Neural progenitor cell (in vitro differentiated cells): ENCODE results near the gene APBB2. TPM values are rescaled to one million over a fixed set of nuclear protein-coding genes. Genes with fewer than 3 reads are reported as not detected.

Source experiments
- DNase-seq: peaks from one replicate; pipeline ENCODE4 v3.0.0-alpha.2; 2016; ENCODE audit warnings: low spot score
- H2AFZ ChIP-seq: fragments of 200-600 bp; sonication (generic); replicated peaks from 2 replicates; pipeline ENCODE4 v1.6.1; 2016; ENCODE audit warnings: antibody characterized with exemption
- H3F3A ChIP-seq: fragments of 200-600 bp; sonication (generic); 2 replicates; pipeline ENCODE4 v1.6.1; 2016; ENCODE audit warnings: antibody characterized with exemption, low read depth
- H3K27ac ChIP-seq: fragments of 200-600 bp; sonication (generic); 2 replicates; pipeline ENCODE4 v1.5.1; 2016; ENCODE audit warnings: mild to moderate bottlenecking
- H3K27me3 ChIP-seq: fragments of 200-600 bp; sonication (generic); 2 replicates; pipeline ENCODE4 v1.6.1; 2016; ENCODE audit warnings: mild to moderate bottlenecking, moderate library complexity
- H3K36me3 ChIP-seq: fragments of 200-600 bp; sonication (generic); 2 replicates; pipeline ENCODE4 v1.5.1; 2016
- H3K4me1 ChIP-seq: fragments of 200-600 bp; sonication (generic); 2 replicates; pipeline ENCODE4 v1.6.1; 2016; ENCODE audit warnings: mixed run types
- H3K4me2 ChIP-seq: fragments of 200-600 bp; sonication (generic); 2 replicates; pipeline ENCODE4 v1.6.1; 2016
- H3K4me3 ChIP-seq: fragments of 200-600 bp; sonication (generic); 2 replicates; pipeline ENCODE4 v1.5.1; 2016
- H3K79me2 ChIP-seq: fragments of 200-600 bp; sonication (generic); 2 replicates; pipeline ENCODE4 v1.6.1; 2016; ENCODE audit warnings: low read depth
- H3K9ac ChIP-seq: fragments of 200-600 bp; sonication (generic); 2 replicates; pipeline ENCODE4 v1.6.1; 2016
- H3K9me3 ChIP-seq: fragments of 200-600 bp; sonication (generic); 2 replicates; pipeline ENCODE4 v1.5.1; 2016; ENCODE audit warnings: low read depth
- H4K20me1 ChIP-seq: fragments of 200-600 bp; sonication (generic); 2 replicates; pipeline ENCODE4 v1.6.1; 2016; ENCODE audit warnings: low read depth
- H3K27ac Mint-ChIP-seq: 3 replicates; pipeline ENCODE4 v1.8.0; 2021; ENCODE audit warnings: mixed read lengths
- H3K27me3 Mint-ChIP-seq: 2 replicates; pipeline ENCODE4 v1.8.0; 2022; ENCODE audit warnings: low read depth, mild to moderate bottlenecking, inconsistent platforms, moderate library complexity, mixed read lengths; ENCODE audit not compliant: insufficient read depth
- H3K36me3 Mint-ChIP-seq: 3 replicates; pipeline ENCODE4 v1.8.0; 2021; ENCODE audit warnings: mixed read lengths
- H3K4me1 Mint-ChIP-seq: 3 replicates; pipeline ENCODE4 v1.8.0; 2021; ENCODE audit warnings: mixed read lengths
- H3K4me3 Mint-ChIP-seq: 3 replicates; pipeline ENCODE4 v1.8.0; 2021; ENCODE audit warnings: mild to moderate bottlenecking, moderate library complexity, mixed read lengths
- H3K9me3 Mint-ChIP-seq: 3 replicates; pipeline ENCODE4 v1.8.0; 2020; ENCODE audit warnings: mixed read lengths
- EZH2 ChIP-seq: fragments of 200-600 bp; sonication (generic); IDR thresholded peaks from 2 replicates; pipeline ENCODE4 v1.6.1; 2017; ENCODE audit warnings: antibody characterized with exemption, mild to moderate bottlenecking, moderate library complexity
- EZH2phosphoT487 ChIP-seq: fragments of 200-600 bp; sonication (generic); IDR thresholded peaks from 2 replicates; pipeline ENCODE4 v1.6.1; 2017; ENCODE audit warnings: antibody characterized with exemption
- total RNA-seq: library from RNA; depleted of rRNA; stranded (reverse); fragments of >200 nt; gene quantifications from 2 replicates; pipeline ENCODE4 v1.2.3, GENCODE V29; 2015; ENCODE audit warnings: low replicate concordance
- TF ChIP-seq, protein P1 (sequence below): fragments of 200-600 bp; sonication (generic); IDR thresholded peaks from 2 replicates; pipeline ENCODE4 v1.5.1; 2017; ENCODE audit warnings: antibody characterized with exemption, mild to moderate bottlenecking

APBB2 gene
- total RNA-seq, 1 donor from 2014 or later: 83.2 TPM

GRCh38 chr4:40887764-40888131, 326.6 kb downstream of the APBB2 start:
- Histone ChIP-seq H3K4me2 (no peak overlapping the region), H3F3A (no peaks in the 10 kb centered on the region), H3K9ac (no peak overlapping the region), H4K20me1 (no peaks in the 10 kb centered on the region), H3K9me3 (no peaks in the 10 kb centered on the region), H3K4me3 (no peak overlapping the region), H3K27me3 (no peaks in the 10 kb centered on the region), H3K36me3 (no peaks in the 10 kb centered on the region), H2AFZ (no peak overlapping the region), H3K4me1 (no peaks in the 10 kb centered on the region), H3K79me2 (no peaks in the 10 kb centered on the region), H3K27ac (no peak overlapping the region)
- H3K27ac Mint-ChIP-seq: no peak overlapping the region
- TF ChIP-seq EZH2 (no peak), EZH2phosphoT487 (no peak)
- TF ChIP-seq, protein P1, sequence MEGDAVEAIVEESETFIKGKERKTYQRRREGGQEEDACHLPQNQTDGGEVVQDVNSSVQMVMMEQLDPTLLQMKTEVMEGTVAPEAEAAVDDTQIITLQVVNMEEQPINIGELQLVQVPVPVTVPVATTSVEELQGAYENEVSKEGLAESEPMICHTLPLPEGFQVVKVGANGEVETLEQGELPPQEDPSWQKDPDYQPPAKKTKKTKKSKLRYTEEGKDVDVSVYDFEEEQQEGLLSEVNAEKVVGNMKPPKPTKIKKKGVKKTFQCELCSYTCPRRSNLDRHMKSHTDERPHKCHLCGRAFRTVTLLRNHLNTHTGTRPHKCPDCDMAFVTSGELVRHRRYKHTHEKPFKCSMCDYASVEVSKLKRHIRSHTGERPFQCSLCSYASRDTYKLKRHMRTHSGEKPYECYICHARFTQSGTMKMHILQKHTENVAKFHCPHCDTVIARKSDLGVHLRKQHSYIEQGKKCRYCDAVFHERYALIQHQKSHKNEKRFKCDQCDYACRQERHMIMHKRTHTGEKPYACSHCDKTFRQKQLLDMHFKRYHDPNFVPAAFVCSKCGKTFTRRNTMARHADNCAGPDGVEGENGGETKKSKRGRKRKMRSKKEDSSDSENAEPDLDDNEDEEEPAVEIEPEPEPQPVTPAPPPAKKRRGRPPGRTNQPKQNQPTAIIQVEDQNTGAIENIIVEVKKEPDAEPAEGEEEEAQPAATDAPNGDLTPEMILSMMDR: no peak
- H3K4me3 Mint-ChIP-seq: no peak overlapping the region
- H3K9me3 Mint-ChIP-seq: no peaks in the 10 kb centered on the region
- peaks cover 1% of the 10 kb centered on the region for H3K27me3 Mint-ChIP-seq
- no peak for DNase-seq
- peaks cover 15% of the 10 kb centered on the region for H3K4me1 Mint-ChIP-seq
- H3K36me3 Mint-ChIP-seq: no peaks in the 10 kb centered on the region

GRCh38 chr4:40886931-40887763, 327.2 kb downstream of the APBB2 start:
- peaks cover 15% of the 10 kb centered on the region for H3K4me1 Mint-ChIP-seq
- H3K27me3 Mint-ChIP-seq: peaks cover 2% of the 10 kb centered on the region
- H3K4me2 ChIP-seq: no peak overlapping the region
- H3K4me3 Mint-ChIP-seq: no peak overlapping the region
- H3K27ac ChIP-seq: no peak overlapping the region
- H3K4me3 ChIP-seq: no peak overlapping the region
- no peaks in the 10 kb centered on the region for H3K27me3 ChIP-seq
- no peaks in the 10 kb centered on the region for H3K36me3 Mint-ChIP-seq
- TF ChIP-seq EZH2 (no peak), EZH2phosphoT487 (no peak)
- TF ChIP-seq, protein P1: no peak
- H3K4me1 ChIP-seq: no peaks in the 10 kb centered on the region
- H2AFZ ChIP-seq: no peak overlapping the region
- H3K27ac Mint-ChIP-seq: peak overlapping the region; percentile 16
- no peaks in the 10 kb centered on the region for H3K9me3 Mint-ChIP-seq
- H4K20me1 ChIP-seq: no peaks in the 10 kb centered on the region
- H3F3A ChIP-seq: no peaks in the 10 kb centered on the region
- no peaks in the 10 kb centered on the region for H3K36me3 ChIP-seq
- no peak overlapping the region for H3K9ac ChIP-seq
- no peaks in the 10 kb centered on the region for H3K79me2 ChIP-seq
- DNase-seq: no peak
- no peaks in the 10 kb centered on the region for H3K9me3 ChIP-seq

- Histone ChIP-seq H4K20me1 (no peaks in the 10 kb centered on the region), H3K79me2 (no peaks in the 10 kb centered on the region), H3K27ac (no peak overlapping the region), H3K27me3 (no peaks in the 10 kb centered on the region), H3K4me1 (no peaks in the 10 kb centered on the region), H3K9ac (no peak overlapping the region), H3F3A (no peaks in the 10 kb centered on the region), H3K9me3 (no peaks in the 10 kb centered on the region), H3K4me3 (no peak overlapping the region), H3K4me2 (no peak overlapping the region), H3K36me3 (no peaks in the 10 kb centered on the region), H2AFZ (no peak overlapping the region)
- H3K36me3 Mint-ChIP-seq: peaks cover 1% of the 10 kb centered on the region
- no peak overlapping the region for H3K4me3 Mint-ChIP-seq
- no peak for TF ChIP-seq EZH2phosphoT487
- TF ChIP-seq, protein P1: no peak
- no peak for TF ChIP-seq EZH2
- H3K27me3 Mint-ChIP-seq: peaks cover 4% of the 10 kb centered on the region
- H3K4me1 Mint-ChIP-seq: peaks cover under 1% of the 10 kb centered on the region
- H3K9me3 Mint-ChIP-seq: no peaks in the 10 kb centered on the region
- DNase-seq: no peak
- H3K27ac Mint-ChIP-seq: no peak overlapping the region
Observed at GRCh38 chr4:40881851-40882250, 332.5 kb downstream of the APBB2 start.
